Testis (tissue), 2 donors: ENCODE data around the gene ZNF429.

ENCODE experiments used
- POLR2A ChIP-seq: fragments of 450-650 bp; IDR thresholded peaks from one replicate; pipeline ENCODE4 v1.6.1; 2017; ENCODE audit warnings: antibody characterized with exemption, mild to moderate bottlenecking, moderate library complexity
- TF ChIP-seq, protein P1 (sequence below), 3 experiments: fragments of 450-650 bp in 2 of 3; fragments of 200-600 bp in 1 of 3; sonication (generic) in 1 of 3; IDR thresholded peaks; one replicate each; pipeline ENCODE4 v1.5.1; 2016 to 2019; ENCODE audit warnings: antibody characterized with exemption in 3 of 3, mild to moderate bottlenecking in 2 of 3, moderate library complexity in 1 of 3

DNA sequence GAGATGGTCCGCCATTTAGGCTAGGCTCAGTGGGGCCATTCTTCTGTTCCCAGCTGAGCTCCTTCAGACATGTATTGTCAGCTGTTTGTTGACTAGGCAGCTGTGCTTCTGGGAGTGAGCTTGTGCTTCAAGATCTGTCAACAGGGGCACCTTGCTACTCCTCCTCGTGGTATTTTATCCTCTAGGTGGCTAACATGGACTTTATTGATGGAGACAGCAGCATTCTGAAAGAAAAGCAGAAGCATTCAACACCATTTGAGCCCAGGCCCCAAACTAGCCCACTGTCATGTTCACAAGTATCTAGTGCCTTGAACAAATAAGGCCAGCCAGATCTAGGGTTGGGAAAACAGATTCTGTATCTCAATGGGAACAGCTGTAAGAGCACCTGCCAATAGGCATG, 65.9 kb downstream of the ZNF429 start:
- TF ChIP-seq, protein P1, sequence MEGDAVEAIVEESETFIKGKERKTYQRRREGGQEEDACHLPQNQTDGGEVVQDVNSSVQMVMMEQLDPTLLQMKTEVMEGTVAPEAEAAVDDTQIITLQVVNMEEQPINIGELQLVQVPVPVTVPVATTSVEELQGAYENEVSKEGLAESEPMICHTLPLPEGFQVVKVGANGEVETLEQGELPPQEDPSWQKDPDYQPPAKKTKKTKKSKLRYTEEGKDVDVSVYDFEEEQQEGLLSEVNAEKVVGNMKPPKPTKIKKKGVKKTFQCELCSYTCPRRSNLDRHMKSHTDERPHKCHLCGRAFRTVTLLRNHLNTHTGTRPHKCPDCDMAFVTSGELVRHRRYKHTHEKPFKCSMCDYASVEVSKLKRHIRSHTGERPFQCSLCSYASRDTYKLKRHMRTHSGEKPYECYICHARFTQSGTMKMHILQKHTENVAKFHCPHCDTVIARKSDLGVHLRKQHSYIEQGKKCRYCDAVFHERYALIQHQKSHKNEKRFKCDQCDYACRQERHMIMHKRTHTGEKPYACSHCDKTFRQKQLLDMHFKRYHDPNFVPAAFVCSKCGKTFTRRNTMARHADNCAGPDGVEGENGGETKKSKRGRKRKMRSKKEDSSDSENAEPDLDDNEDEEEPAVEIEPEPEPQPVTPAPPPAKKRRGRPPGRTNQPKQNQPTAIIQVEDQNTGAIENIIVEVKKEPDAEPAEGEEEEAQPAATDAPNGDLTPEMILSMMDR (IDR thresholded peaks at IDR 0.05), result no peak
- TF ChIP-seq POLR2A, result no peak
